Duodenal mucosa (tissue), 2 donors: ENCODE results near the gene LMAN2L.

Source experiments
- H3K27ac ChIP-seq: one replicate; pipeline ENCODE4 v1.7.0; 2013; ENCODE audit warnings: low read depth, low read length
- H3K27me3 ChIP-seq, 2 donors: one replicate each; pipeline ENCODE4 v1.7.0; 2013; ENCODE audit warnings: low read length in 2 of 2, control low read depth in 1 of 2; ENCODE audit not compliant: insufficient read depth in 2 of 2, control insufficient read depth in 1 of 2
- H3K36me3 ChIP-seq, 2 donors: one replicate each; pipeline ENCODE4 v1.7.0; 2013; ENCODE audit warnings: low read length in 2 of 2, control low read depth in 1 of 2; ENCODE audit not compliant: insufficient read depth in 2 of 2, control insufficient read depth in 1 of 2
- H3K4me1 ChIP-seq, 2 donors: one replicate each; pipeline ENCODE4 v1.7.0; 2013; ENCODE audit warnings: low read length in 2 of 2, control low read depth in 1 of 2; ENCODE audit not compliant: insufficient read depth in 2 of 2, control insufficient read depth in 1 of 2
- H3K4me3 ChIP-seq, 2 donors: one replicate each; pipeline ENCODE4 v1.7.0; 2013; ENCODE audit warnings: low read length in 2 of 2, low read depth in 1 of 2
- H3K9ac ChIP-seq, 2 donors: one replicate each; pipeline ENCODE4 v1.7.0; 2013; ENCODE audit warnings: low read length in 2 of 2, low read depth in 1 of 2
- H3K9me3 ChIP-seq, 2 donors: one replicate each; pipeline ENCODE4 v1.7.0; 2013; ENCODE audit warnings: low read length in 2 of 2, control low read depth in 1 of 2; ENCODE audit not compliant: control insufficient read depth in 1 of 2

LMAN2L gene

GRCh38 chr2:96661324-96661723 lies 78.5 kb downstream of the LMAN2L start:
- Histone ChIP-seq H3K4me3 (no peak overlapping the region), H3K9me3 (no peaks in the 10 kb centered on the region), H3K36me3 (no peaks in the 10 kb centered on the region), H3K4me1 (no peaks in the 10 kb centered on the region), H3K27ac (no peak overlapping the region), H3K27me3 (no peaks in the 10 kb centered on the region), H3K9ac (no peak overlapping the region)

- Histone ChIP-seq H3K4me1 (no peaks in the 10 kb centered on the region), H3K4me3 (no peak overlapping the region), H3K27me3 (no peaks in the 10 kb centered on the region), H3K9ac (no peak overlapping the region), H3K27ac (no peak overlapping the region), H3K9me3 (no peaks in the 10 kb centered on the region), H3K36me3 (no peaks in the 10 kb centered on the region)
These were observed 83.3 kb downstream of the LMAN2L start for GRCh38 chr2:96656540-96656939.
